Epithelial cell of esophagus (primary cell): ENCODE measurements around the gene FAM174B.

Source experiments
- DNase-seq: peaks from one replicate; pipeline ENCODE4 v3.0.0; 2010; ENCODE audit warnings: low read depth
- H3K4me3 ChIP-seq: 2 replicates; pipeline ENCODE4 v1.5.1; 2011; ENCODE audit warnings: mild to moderate bottlenecking, low read length, control low read depth
- CTCF ChIP-seq: IDR thresholded peaks from 2 replicates; pipeline ENCODE4 v1.5.1; 2011; ENCODE audit warnings: low read depth, mild to moderate bottlenecking, low read length, control low read depth, inconsistent platforms; ENCODE audit not compliant: insufficient read depth; ENCODE audit errors: missing control alignments

The FAM174B gene

DNA sequence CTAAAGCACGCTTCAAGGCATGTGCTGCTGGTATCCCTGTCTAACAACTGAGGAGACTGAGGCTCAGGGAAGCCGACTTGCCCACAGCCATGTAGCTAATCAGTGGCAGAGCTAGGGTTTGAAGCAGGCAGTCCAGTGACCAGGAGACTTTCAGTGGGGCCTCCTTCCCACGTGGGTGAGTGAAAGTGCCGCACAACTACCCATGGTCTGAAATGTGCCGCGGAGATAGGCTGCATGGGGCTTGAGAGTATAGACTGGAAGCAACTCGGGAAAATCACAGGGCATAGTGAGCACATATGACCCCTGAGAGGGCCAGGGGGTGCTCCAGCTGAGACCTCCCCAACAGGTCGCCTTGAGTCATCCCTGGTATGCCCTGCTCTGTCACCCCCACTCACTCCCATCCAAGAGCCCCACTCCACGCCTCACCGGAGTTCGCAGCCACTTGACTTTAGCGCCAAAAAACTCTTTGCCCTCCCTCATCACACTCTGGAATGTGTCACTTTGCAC, 19.1 kb downstream of the FAM174B start:
- no peak for TF ChIP-seq CTCF
- no peak overlapping the region for H3K4me3 ChIP-seq
- no peak for DNase-seq

- no peak for DNase-seq
- no peak for TF ChIP-seq CTCF
- no peak overlapping the region for H3K4me3 ChIP-seq
Measured at GRCh38 chr15:92634671-92635201, 20.8 kb downstream of the FAM174B start.

- TF ChIP-seq CTCF: no peak
- H3K4me3 ChIP-seq: no peak overlapping the region
- DNase-seq: no peak
Measured at GRCh38 chr15:92634060-92634459, 21.5 kb downstream of the FAM174B start.

DNA sequence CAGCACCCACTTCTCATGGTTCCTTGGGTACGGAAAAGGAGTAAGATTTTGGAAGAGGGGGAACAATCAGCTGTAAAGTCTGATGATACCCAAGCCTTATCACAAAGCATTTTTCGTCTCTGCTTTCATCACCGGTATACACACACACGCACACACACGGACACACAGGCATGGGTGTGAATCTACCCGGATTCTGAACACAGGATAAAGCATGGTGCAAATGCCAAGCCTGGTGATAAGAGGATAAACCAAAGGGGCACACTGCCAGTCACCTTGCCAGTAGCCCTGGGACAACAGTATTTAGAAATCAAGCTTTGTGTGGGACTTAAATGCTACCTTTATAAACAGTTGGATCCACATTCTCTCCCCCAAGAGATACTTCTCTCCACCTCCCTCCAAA, 22.2 kb downstream of the FAM174B start:
- no peak for DNase-seq
- no peak for TF ChIP-seq CTCF
- no peak overlapping the region for H3K4me3 ChIP-seq

- TF ChIP-seq CTCF: no peak
- no peak for DNase-seq
- H3K4me3 ChIP-seq: no peak overlapping the region
Measured at GRCh38 chr15:92633001-92633400, 22.6 kb downstream of the FAM174B start.

- no peak for DNase-seq
- no peak for TF ChIP-seq CTCF
- H3K4me3 ChIP-seq: no peak overlapping the region
Measured at GRCh38 chr15:92631721-92632120, 23.9 kb downstream of the FAM174B start.

DNA sequence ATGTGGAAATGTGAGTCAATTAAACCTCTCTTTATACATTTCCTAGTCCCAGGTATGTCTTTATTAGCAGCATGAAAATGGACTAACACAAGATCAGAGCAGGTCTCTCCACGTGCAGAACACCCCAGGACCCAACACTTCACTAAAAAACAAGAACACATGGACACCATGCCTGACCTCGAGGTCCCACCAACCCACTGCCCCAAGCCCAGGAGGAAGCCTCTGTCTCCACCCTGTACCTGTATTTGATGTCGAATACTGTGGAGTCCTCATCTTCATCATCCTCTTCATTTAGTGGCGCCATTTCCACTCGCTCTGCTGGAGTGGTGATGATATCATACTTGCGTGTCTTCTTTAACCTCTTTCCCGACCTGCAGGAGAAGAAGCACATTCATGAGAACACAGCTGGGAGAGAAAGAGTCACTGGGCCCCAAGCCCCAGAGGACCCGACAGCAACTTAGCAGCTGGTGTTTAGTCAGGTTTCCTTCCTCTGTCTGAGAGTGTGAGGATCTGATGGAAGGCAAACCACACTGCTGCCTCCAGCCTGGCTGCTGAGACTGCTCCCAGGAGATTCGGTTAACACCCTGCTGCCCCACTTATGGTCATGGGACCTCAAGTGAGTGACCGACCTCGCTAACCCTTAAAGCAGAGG, 25.5 kb downstream of the FAM174B start:
- no peak for TF ChIP-seq CTCF
- DNase-seq: no peak
- no peak overlapping the region for H3K4me3 ChIP-seq
